Right lobe of liver (tissue), 6 donors: Measurements from ENCODE around the gene AGT. TPM values are rescaled to one million over a fixed set of nuclear protein-coding genes. Genes with fewer than 3 reads are reported as not detected.

ENCODE experiments used
- ATAC-seq, 4 donors: fragments of 200-7000 bp; cut with Tn5 transposase; one replicate each; pipeline ENCODE4 v1.9.1; 2020; ENCODE audit warnings: mild to moderate bottlenecking in 4 of 4, moderate library complexity in 4 of 4
- DNase-seq, 3 donors: peaks; one replicate each; pipeline ENCODE4 v3.0.0-alpha.2; 2020
- H3K27ac ChIP-seq, 3 donors: fragments of 200-600 bp; one replicate each; pipeline ENCODE4 v1.8.0; 2022
- H3K27me3 ChIP-seq, 2 donors: fragments of 200-600 bp; one replicate each; pipeline ENCODE4 v1.8.0; 2022
- H3K36me3 ChIP-seq, 4 donors: fragments of 200-600 bp; sonication (generic) in 1 of 4; one replicate each; pipeline versions ENCODE4 v1.5.1 to v1.8.0; 2017 to 2022; ENCODE audit warnings: control low read depth in 1 of 4
- H3K4me1 ChIP-seq, 4 donors: fragments of 200-600 bp; sonication (generic) in 1 of 4; one replicate each; pipeline versions ENCODE4 v1.5.1 to v1.8.0; 2017 to 2022; ENCODE audit warnings: control low read depth in 1 of 4
- H3K4me3 ChIP-seq, 3 donors: fragments of 200-600 bp; one replicate each; pipeline ENCODE4 v1.8.0; 2022
- H3K9me3 ChIP-seq, 4 donors: fragments of 200-600 bp; sonication (generic) in 1 of 4; one replicate each; pipeline versions ENCODE4 v1.5.1 to v1.8.0; 2017 to 2022; ENCODE audit warnings: control low read depth in 1 of 4
- POLR2A ChIP-seq: fragments of 450-650 bp; IDR thresholded peaks from one replicate; pipeline ENCODE4 v1.6.1; 2017; ENCODE audit warnings: antibody characterized with exemption, mild to moderate bottlenecking
- WGBS: methylation state at CpG from one replicate; pipeline ENCODE4 v1.1.6; 2018; ENCODE audit warnings: low coverage, low lambda C conversion rate; ENCODE audit not compliant: insufficient coverage; ENCODE audit errors: missing lambda C conversion rate; 5-methylcytosine and 5-hydroxymethylcytosine counted together
- intact Hi-C, 2 donors: fragments of 100-400 bp; cut with DNase I; formaldehyde crosslinking; loops; one replicate each; pipeline versions ENCODE4 v1.11.2 to v1.14.1; 2022
- total RNA-seq, 6 experiments: library from RNA; depleted of rRNA in 2 of 6; stranded (reverse); fragments of >200 nt in 2 of 6; fragmentation: NEBNext Ultra II Directional in 3 of 6; extraction: Animal tissue kit (Norgen Biotek cat#: 25700) in 3 of 6; gene quantifications; one replicate each; pipeline versions ENCODE4 v1.1.0 to v1.2.4, GENCODE V29; 2016 to 2023
- TF ChIP-seq, protein P1 (sequence below), 4 donors: fragments of 200-600 bp in 3 of 4; fragments of 450-650 bp in 1 of 4; IDR thresholded peaks; one replicate each; pipeline versions ENCODE4 v1.5.1 to v1.8.0; 2016 to 2022; ENCODE audit warnings: antibody characterized with exemption in 4 of 4, mild to moderate bottlenecking in 2 of 4
- donor health status: DM: no; HTN: yes; CAD: no.
- donor health status: DM: no; HTN: no; CAD: no.
- donor health status: DM: no; HTN: no; CAD: no.
- donor health status: DM: no; HTN: yes; CAD: no.
- donor health status: DM: no; HTN: yes; CAD: no.

The AGT gene
- total RNA-seq, 6 experiments from 2014 or later, result 1,076 to 2,346 (median 1,911) TPM

- intact Hi-C loops, result no loop called here
- H3K36me3 ChIP-seq, result peaks cover 0 to 11% (median 5%) of the 10 kb centered on the region in 4 donors
- peaks cover 0 to 37% (median 18%) of the 10 kb centered on the region in 4 donors for H3K4me1 ChIP-seq
- no peak overlapping the region for H3K4me3 ChIP-seq
- H3K27me3 ChIP-seq, result no peaks in the 10 kb centered on the region
- peak overlapping the region in 1 of 3 donors; percentile 83 for H3K27ac ChIP-seq
- H3K9me3 ChIP-seq, result no peaks in the 10 kb centered on the region
- TF ChIP-seq, protein P1, sequence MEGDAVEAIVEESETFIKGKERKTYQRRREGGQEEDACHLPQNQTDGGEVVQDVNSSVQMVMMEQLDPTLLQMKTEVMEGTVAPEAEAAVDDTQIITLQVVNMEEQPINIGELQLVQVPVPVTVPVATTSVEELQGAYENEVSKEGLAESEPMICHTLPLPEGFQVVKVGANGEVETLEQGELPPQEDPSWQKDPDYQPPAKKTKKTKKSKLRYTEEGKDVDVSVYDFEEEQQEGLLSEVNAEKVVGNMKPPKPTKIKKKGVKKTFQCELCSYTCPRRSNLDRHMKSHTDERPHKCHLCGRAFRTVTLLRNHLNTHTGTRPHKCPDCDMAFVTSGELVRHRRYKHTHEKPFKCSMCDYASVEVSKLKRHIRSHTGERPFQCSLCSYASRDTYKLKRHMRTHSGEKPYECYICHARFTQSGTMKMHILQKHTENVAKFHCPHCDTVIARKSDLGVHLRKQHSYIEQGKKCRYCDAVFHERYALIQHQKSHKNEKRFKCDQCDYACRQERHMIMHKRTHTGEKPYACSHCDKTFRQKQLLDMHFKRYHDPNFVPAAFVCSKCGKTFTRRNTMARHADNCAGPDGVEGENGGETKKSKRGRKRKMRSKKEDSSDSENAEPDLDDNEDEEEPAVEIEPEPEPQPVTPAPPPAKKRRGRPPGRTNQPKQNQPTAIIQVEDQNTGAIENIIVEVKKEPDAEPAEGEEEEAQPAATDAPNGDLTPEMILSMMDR (IDR thresholded peaks at IDR 0.05), result no peak
- no peak for TF ChIP-seq POLR2A
- no peak for ATAC-seq
- 76% methylated on average over 3 of the region's 3 CpGs for WGBS
- no peak for DNase-seq
Observed at GRCh38 chr1:230679192-230679591, 34.7 kb downstream of the AGT start.

GRCh38 chr1:230677200-230677599, 36.7 kb downstream of the AGT start:
- H3K9me3 ChIP-seq, result no peaks in the 10 kb centered on the region
- H3K27ac ChIP-seq, result no peak overlapping the region
- H3K36me3 ChIP-seq, result peaks cover 0 to 22% (median 8%) of the 10 kb centered on the region in 4 donors
- ATAC-seq (no peak), DNase-seq (no peak)
- intact Hi-C loops, result no loop called here
- H3K4me1 ChIP-seq, result peaks cover 0 to 32% (median 15%) of the 10 kb centered on the region in 4 donors
- WGBS, result 92% methylated on average over 1 of the region's 1 CpG
- TF ChIP-seq, protein P1 (IDR thresholded peaks at IDR 0.05), result no peak
- no peak for TF ChIP-seq POLR2A
- no peak overlapping the region for H3K4me3 ChIP-seq
- no peaks in the 10 kb centered on the region for H3K27me3 ChIP-seq

DNA sequence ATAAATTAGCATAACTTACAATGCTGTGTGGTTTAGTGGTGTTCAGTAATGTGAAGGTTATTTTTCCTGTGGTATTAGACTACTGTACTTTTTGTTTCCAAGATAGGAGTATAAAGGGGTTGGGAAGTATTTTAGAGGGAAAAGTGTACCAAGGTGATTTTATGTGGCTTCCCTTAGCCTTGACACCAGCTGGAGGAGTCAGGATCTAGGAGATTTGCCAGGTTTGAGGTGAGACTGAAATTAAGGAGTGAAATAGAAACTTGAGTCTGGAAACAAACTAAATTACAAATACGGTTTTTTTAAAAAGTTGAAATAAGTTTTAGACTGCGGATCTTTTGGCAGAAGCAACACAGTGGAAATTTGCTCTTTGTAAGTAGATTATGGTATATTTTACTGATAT, 39.3 kb downstream of the AGT start:
- WGBS, result 95% methylated on average over 2 of the region's 2 CpGs
- peaks cover 0 to 8% (median 2%) of the 10 kb centered on the region in 4 donors for H3K4me1 ChIP-seq
- H3K27me3 ChIP-seq, result no peaks in the 10 kb centered on the region
- no peak overlapping the region for H3K4me3 ChIP-seq
- no peak for DNase-seq
- intact Hi-C loops, result no loop called here
- no peaks in the 10 kb centered on the region for H3K9me3 ChIP-seq
- TF ChIP-seq, protein P1 (IDR thresholded peaks at IDR 0.05), result no peak
- TF ChIP-seq POLR2A, result no peak
- H3K36me3 ChIP-seq, result peaks cover 0 to 40% (median 10%) of the 10 kb centered on the region in 4 donors
- no peak for ATAC-seq
- H3K27ac ChIP-seq, result no peak overlapping the region

- H3K27ac ChIP-seq, result no peak overlapping the region
- no peaks in the 10 kb centered on the region for H3K4me1 ChIP-seq
- H3K36me3 ChIP-seq, result peaks cover 3 to 76% (median 13%) of the 10 kb centered on the region in 4 donors
- no peak for DNase-seq
- intact Hi-C loops, result no loop called here
- no peaks in the 10 kb centered on the region for H3K9me3 ChIP-seq
- TF ChIP-seq POLR2A, result no peak
- TF ChIP-seq, protein P1 (IDR thresholded peaks at IDR 0.05), result no peak
- no peak overlapping the region for H3K4me3 ChIP-seq
- no peak for ATAC-seq
- no peaks in the 10 kb centered on the region for H3K27me3 ChIP-seq
- 92% methylated on average over 8 of the region's 8 CpGs for WGBS
Observed at GRCh38 chr1:230669543-230669942, 44.4 kb downstream of the AGT start.

DNA sequence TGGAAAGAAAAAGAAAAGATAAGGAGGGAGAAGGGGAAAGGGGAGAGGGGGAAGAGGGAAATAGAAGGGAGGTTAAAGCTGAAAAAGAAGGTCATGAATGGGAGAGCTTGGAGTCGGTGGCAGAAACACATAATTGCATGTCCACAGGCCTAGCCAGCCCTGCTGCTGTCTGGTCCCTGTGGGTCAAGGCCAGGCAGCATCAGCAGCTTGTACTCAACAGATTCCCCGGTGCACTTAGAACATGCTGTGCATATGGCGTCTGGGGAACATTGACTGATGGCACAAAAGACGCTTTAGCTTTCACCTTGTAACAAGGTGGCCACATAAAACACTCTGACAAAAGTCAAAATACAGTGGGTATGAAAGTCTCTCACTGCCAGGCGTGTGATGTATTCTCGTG, 45.7 kb downstream of the AGT start:
- Histone ChIP-seq H3K36me3 (peaks cover 0 to 87% (median 12%) of the 10 kb centered on the region in 4 donors), H3K9me3 (no peaks in the 10 kb centered on the region), H3K27ac (no peak overlapping the region), H3K4me1 (no peaks in the 10 kb centered on the region), H3K4me3 (no peak overlapping the region), H3K27me3 (no peaks in the 10 kb centered on the region)
- WGBS, result 98% methylated on average over 5 of the region's 6 CpGs
- DNase-seq (no peak), ATAC-seq (no peak)
- intact Hi-C loops, result no loop called here
- TF ChIP-seq POLR2A, result no peak
- TF ChIP-seq, protein P1 (IDR thresholded peaks at IDR 0.05), result no peak
